Measurements from ENCODE around the gene OR1B1.

GRCh38 chr9:122657527-122657926 is at the start of gene OR1B1:
- no peak for TF ChIP-seq EZH2 (IDR thresholded peaks at IDR 0.05; ENCODE audit: borderline replicate concordance, low read depth, low read length, severe bottlenecking)
- no peak for TF ChIP-seq CTCF (IDR thresholded peaks at IDR 0.05; ENCODE audit: borderline replicate concordance, extremely low read depth, low read length, poor library complexity, severe bottlenecking)

All from DND-41 (cell line).